Common myeloid progenitor, CD34-positive (primary cell): ENCODE results near the gene CLCN6.

Source experiments
- CTCF ChIA-PET: fragments of 350-600 bp; sonication (Branson Sonifier 250); formaldehyde crosslinking; loops from one replicate; lab custom pipeline; 2021; ENCODE audit warnings: antibody characterized with exemption; lab: Charles Lee
- POLR2A ChIA-PET: fragments of 350-600 bp; sonication (Branson Sonifier 250); formaldehyde crosslinking; loops from one replicate; lab custom pipeline; 2021; ENCODE audit warnings: antibody characterized with exemption; lab: Charles Lee
- DNase-seq, 3 donors: peaks; one replicate each; pipeline versions ENCODE4 v3.0.0 to v3.0.0-alpha.2; 2013
- H3K27ac ChIP-seq, 2 experiments: 1 replicate in 1 of 2; 2 replicates in 1 of 2; pipeline ENCODE4 v1.7.0; 2013; ENCODE audit warnings: inconsistent platforms in 2 of 2, low read length in 2 of 2, mild to moderate bottlenecking in 2 of 2, low read depth in 1 of 2, moderate library complexity in 1 of 2; ENCODE audit not compliant: severe bottlenecking in 2 of 2, insufficient read depth in 1 of 2, poor library complexity in 1 of 2
- H3K27me3 ChIP-seq, 5 experiments: replicated peaks in 2 of 5; 1 replicate in 3 of 5; 2 replicates in 2 of 5; pipeline versions ENCODE4 v1.6.1 to v1.7.0; 2013; ENCODE audit warnings: low read length in 4 of 5, mild to moderate bottlenecking in 2 of 5, moderate library complexity in 2 of 5, inconsistent platforms in 1 of 5; ENCODE audit not compliant: insufficient read depth in 5 of 5, control insufficient read depth in 4 of 5
- H3K36me3 ChIP-seq, 4 experiments: 1 replicate in 2 of 4; 2 replicates in 2 of 4; pipeline versions ENCODE4 v1.6.1 to v1.7.0; 2013; ENCODE audit warnings: low read length in 3 of 4, control low read depth in 1 of 4, mild to moderate bottlenecking in 1 of 4; ENCODE audit not compliant: control insufficient read depth in 4 of 4, insufficient read depth in 4 of 4
- H3K4me1 ChIP-seq, 4 experiments: 1 replicate in 3 of 4; 2 replicates in 1 of 4; pipeline versions ENCODE4 v1.6.1 to v1.7.1; 2013; ENCODE audit warnings: low read length in 3 of 4, mild to moderate bottlenecking in 3 of 4, control low read depth in 1 of 4, inconsistent platforms in 1 of 4, moderate library complexity in 1 of 4; ENCODE audit not compliant: control insufficient read depth in 4 of 4, insufficient read depth in 4 of 4; ENCODE audit errors: control extremely low read depth in 1 of 4
- H3K4me3 ChIP-seq, 7 experiments: 1 replicate in 4 of 7; 2 replicates in 3 of 7; pipeline versions ENCODE4 v1.5.1 to v1.7.0; 2013; ENCODE audit warnings: mild to moderate bottlenecking in 7 of 7, low read length in 6 of 7, moderate library complexity in 6 of 7, inconsistent platforms in 2 of 7, low read depth in 2 of 7, control low read depth in 1 of 7; ENCODE audit not compliant: insufficient read depth in 4 of 7, control insufficient read depth in 1 of 7; ENCODE audit errors: extremely low read depth in 1 of 7
- H3K9me3 ChIP-seq, 5 experiments: 1 replicate in 4 of 5; 2 replicates in 1 of 5; pipeline versions ENCODE4 v1.6.1 to v1.7.1; 2013; ENCODE audit warnings: low read length in 4 of 5, mild to moderate bottlenecking in 2 of 5, inconsistent platforms in 1 of 5, low read depth in 1 of 5, moderate library complexity in 1 of 5; ENCODE audit not compliant: control insufficient read depth in 4 of 5, insufficient read depth in 2 of 5; ENCODE audit errors: control extremely low read depth in 1 of 5
- WGBS: methylation state at CpG from one replicate; pipeline ENCODE4 v1.1.5; 2013; ENCODE audit not compliant: insufficient coverage; 5-methylcytosine and 5-hydroxymethylcytosine counted together

The CLCN6 gene

GRCh38 chr1:11764519-11764918 is 41.5 kb upstream of the CLCN6 start:
- no peaks in the 10 kb centered on the region for H3K36me3 ChIP-seq
- H3K9me3 ChIP-seq = no peaks in the 10 kb centered on the region
- H3K4me1 ChIP-seq = peaks cover 0 to 6% (median 4%) of the 10 kb centered on the region in 4 experiments
- ChIA-PET POLR2A (no interaction called here), CTCF (interaction anchor here (0.9 to 1.5 kb wide), 3 partner anchors 10 to 45 kb away, joined by 3 to 5 read pairs (median 3); no protein-coding TSS in a partner anchor)
- H3K27ac ChIP-seq = no peak overlapping the region
- 100% methylated on average over 2 of the region's 7 CpGs for WGBS
- no peak for DNase-seq
- H3K27me3 ChIP-seq = peaks cover 0 to 20% (median 3%) of the 10 kb centered on the region in 5 experiments
- no peak overlapping the region for H3K4me3 ChIP-seq

- Histone ChIP-seq H3K27me3 (peaks cover 0 to 17% (median 3%) of the 10 kb centered on the region in 5 experiments), H3K36me3 (no peaks in the 10 kb centered on the region), H3K9me3 (no peaks in the 10 kb centered on the region), H3K4me1 (peaks cover 0 to 6% (median 4%) of the 10 kb centered on the region in 4 experiments), H3K27ac (no peak overlapping the region), H3K4me3 (no peak overlapping the region)
- no peak for DNase-seq
- CTCF ChIA-PET = interaction anchor here (0.6 to 1.5 kb wide), 4 partner anchors 10 to 1278 kb away, joined by 3 to 6 read pairs (median 4); no protein-coding TSS in a partner anchor
- POLR2A ChIA-PET = no interaction called here
- WGBS = 93% methylated on average over 13 of the region's 19 CpGs
These were observed 40.1 kb upstream of the CLCN6 start for GRCh38 chr1:11765661-11766428.

- ChIA-PET CTCF (interaction anchor here (1.3 kb wide), 1 partner anchor 21 kb away, joined by 6 read pairs; no protein-coding TSS in a partner anchor), POLR2A (no interaction called here)
- Histone ChIP-seq H3K27me3 (peaks cover 0 to 16% (median 0%) of the 10 kb centered on the region in 5 experiments), H3K4me3 (no peak overlapping the region), H3K36me3 (no peaks in the 10 kb centered on the region), H3K4me1 (peaks cover 0 to 6% (median 4%) of the 10 kb centered on the region in 4 experiments), H3K9me3 (no peaks in the 10 kb centered on the region), H3K27ac (no peak overlapping the region)
- DNase-seq = no peak
- WGBS = 98% methylated on average over 9 of the region's 14 CpGs
These were observed 39.6 kb upstream of the CLCN6 start for GRCh38 chr1:11766429-11766776.

DNA sequence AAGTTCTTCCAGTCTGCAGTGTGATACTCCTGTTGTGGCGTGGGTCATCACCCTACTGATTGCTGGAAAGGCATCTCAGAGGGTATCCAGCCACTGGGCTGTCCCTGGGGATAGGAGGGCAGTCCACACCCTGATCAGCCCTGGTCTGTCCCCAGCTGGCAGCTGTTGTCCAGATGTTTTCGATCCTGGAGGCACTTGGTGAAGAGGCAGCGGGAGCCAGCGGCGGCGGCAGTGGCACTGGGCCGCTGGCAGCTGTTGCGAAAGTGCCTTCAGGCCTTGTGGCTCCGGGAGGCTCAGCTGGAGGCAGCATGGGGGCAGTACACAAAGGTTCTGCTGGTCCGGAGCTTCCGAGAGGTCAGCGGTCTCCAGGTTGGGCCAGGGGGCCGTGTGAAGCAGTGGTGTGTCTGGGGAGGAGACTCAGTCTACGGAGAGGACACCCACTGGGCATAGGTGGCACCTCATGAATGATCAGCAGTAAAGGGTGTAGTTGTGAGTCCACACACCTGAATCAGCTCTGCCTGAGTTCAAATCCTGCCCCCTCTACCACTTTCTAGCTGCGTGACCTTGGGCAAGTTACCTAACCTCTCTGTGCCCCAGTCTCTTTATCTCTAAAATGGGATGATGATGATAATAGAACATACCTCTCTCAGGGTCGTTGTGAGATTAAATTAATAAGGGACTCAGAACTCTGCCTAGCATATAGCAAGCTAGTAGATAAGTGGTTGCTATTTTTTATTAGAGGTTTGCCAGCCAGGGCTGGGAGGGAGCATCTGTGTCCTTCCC is 37.9 kb upstream of the CLCN6 start:
- DNase-seq = no peak
- ChIA-PET CTCF (no interaction called here), POLR2A (no interaction called here)
- H3K9me3 ChIP-seq = no peaks in the 10 kb centered on the region
- H3K27ac ChIP-seq = no peak overlapping the region
- no peaks in the 10 kb centered on the region for H3K27me3 ChIP-seq
- no peak overlapping the region for H3K4me3 ChIP-seq
- WGBS = 90% methylated on average over 14 of the region's 16 CpGs
- peaks cover 0 to 4% (median 0%) of the 10 kb centered on the region in 4 experiments for H3K4me1 ChIP-seq
- H3K36me3 ChIP-seq = no peaks in the 10 kb centered on the region

DNA sequence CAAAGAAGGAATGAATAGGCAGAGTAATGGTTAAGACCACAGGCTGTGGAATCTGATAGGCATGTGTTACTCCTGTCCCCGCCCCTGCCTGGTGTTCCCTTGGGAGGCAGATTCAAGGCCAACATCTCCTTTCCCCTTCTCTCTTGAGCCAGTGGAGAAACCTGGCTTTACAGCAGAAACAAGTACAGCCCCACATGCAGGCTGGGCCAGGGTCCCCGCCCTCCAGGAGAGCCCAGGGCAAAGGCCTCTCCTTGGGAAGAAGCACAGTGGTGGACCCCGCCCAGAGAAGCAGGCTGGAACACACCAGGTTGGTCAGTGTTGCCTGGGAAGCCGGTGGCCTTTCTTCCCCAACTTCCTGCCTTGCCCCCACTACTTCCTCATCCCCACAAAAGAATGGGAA is 37.2 kb upstream of the CLCN6 start:
- 100% methylated on average over 1 of the region's 4 CpGs for WGBS

DNA sequence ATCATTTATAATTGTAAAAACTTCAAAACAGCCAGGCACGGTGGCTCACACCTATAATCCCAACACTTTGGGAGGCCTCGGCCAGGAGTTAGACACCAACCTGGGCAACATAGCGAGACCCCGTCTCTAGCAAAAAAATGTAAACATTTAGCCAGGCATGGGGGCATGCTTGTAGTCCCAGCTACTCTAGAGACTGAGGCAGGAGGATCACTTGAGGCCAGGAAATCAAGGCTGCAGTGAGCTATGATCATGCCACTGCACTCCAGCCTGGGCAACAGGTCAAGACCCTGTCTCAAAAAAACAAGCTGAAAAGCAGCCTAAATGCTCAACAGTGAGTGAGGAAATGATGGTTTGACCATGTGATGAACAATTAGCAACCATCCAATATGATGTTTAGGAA is 36.7 kb upstream of the CLCN6 start:
- Histone ChIP-seq H3K27me3 (no peaks in the 10 kb centered on the region), H3K36me3 (no peaks in the 10 kb centered on the region), H3K4me3 (no peak overlapping the region), H3K9me3 (no peaks in the 10 kb centered on the region), H3K4me1 (peaks cover 0 to 4% (median 0%) of the 10 kb centered on the region in 4 experiments), H3K27ac (no peak overlapping the region)
- ChIA-PET CTCF (interaction anchor here (0.8 to 0.9 kb wide), 2 partner anchors 16 to 50 kb away, joined by 3 to 4 read pairs; no protein-coding TSS in a partner anchor), POLR2A (no interaction called here)
- no peak for DNase-seq
- WGBS = 87% methylated on average over 4 of the region's 4 CpGs

More for the DNA sequence above, 37.2 kb upstream of the CLCN6 start:
- no peak overlapping the region for H3K27ac ChIP-seq
- H3K36me3 ChIP-seq = no peaks in the 10 kb centered on the region
- no peak for DNase-seq
- H3K9me3 ChIP-seq = no peaks in the 10 kb centered on the region
- H3K4me3 ChIP-seq = no peak overlapping the region
- POLR2A ChIA-PET = no interaction called here
- CTCF ChIA-PET = interaction anchor here (0.9 kb wide), 1 partner anchor 16 kb away, joined by 3 read pairs; no protein-coding TSS in a partner anchor
- no peaks in the 10 kb centered on the region for H3K27me3 ChIP-seq
- peaks cover 0 to 4% (median 0%) of the 10 kb centered on the region in 4 experiments for H3K4me1 ChIP-seq
